Effector CD8-positive, alpha-beta T cell (primary cell): Measurements from ENCODE around the gene PTPN3.

Experiments
- DNase-seq: peaks from one replicate; lab custom pipeline; 2025; lab: John Stamatoyannopoulos, UW

PTPN3 gene

GRCh38 chr9:109336409-109336808 is 161.7 kb downstream of the PTPN3 start:
- DNase-seq = no peak

GRCh38 chr9:109335929-109336328 is 162.2 kb downstream of the PTPN3 start:
- no peak for DNase-seq

GRCh38 chr9:109335121-109335520 is 163.0 kb downstream of the PTPN3 start:
- DNase-seq = no peak

- no peak for DNase-seq
These were observed 166.8 kb downstream of the PTPN3 start for GRCh38 chr9:109331353-109331752.

- DNase-seq = no peak
These were observed 168.4 kb downstream of the PTPN3 start for GRCh38 chr9:109329638-109330258.

- no peak for DNase-seq
These were observed 169.0 kb downstream of the PTPN3 start for GRCh38 chr9:109328978-109329637.
